ENCODE data around the gene PKDCC.

GRCh38 chr2:42069568-42069967 lies 21.7 kb downstream of the PKDCC start:
- TF ChIP-seq ZNF274 (IDR thresholded peaks at IDR 0.05; ENCODE audit: borderline replicate concordance, extremely low read depth, low read length) (no peak), CTCF (IDR thresholded peaks at IDR 0.05; ENCODE audit: control extremely low read depth in 1 of 3, insufficient read depth in 1 of 3, low read depth in 1 of 3, low read length in 3 of 3) (no peak), POLR2A (IDR thresholded peaks at IDR 0.05; ENCODE audit: control extremely low read depth in 1 of 2, low read depth in 2 of 2, low read length in 2 of 2) (no peak), YY1 (IDR thresholded peaks at IDR 0.05; ENCODE audit: low read depth, low read length) (no peak), SIX5 (IDR thresholded peaks at IDR 0.05; ENCODE audit: low read depth, low read length) (no peak)
